NCI-H2107 treated with DMSO at 0.1 percent for 48 hours (cell line): ENCODE measurements around the gene CABP4.

ENCODE experiments used
- DNase-seq: peaks from one replicate; lab custom pipeline; 2025; ENCODE audit not compliant: unreplicated experiment; lab: John Stamatoyannopoulos, UW

CABP4 gene

DNA sequence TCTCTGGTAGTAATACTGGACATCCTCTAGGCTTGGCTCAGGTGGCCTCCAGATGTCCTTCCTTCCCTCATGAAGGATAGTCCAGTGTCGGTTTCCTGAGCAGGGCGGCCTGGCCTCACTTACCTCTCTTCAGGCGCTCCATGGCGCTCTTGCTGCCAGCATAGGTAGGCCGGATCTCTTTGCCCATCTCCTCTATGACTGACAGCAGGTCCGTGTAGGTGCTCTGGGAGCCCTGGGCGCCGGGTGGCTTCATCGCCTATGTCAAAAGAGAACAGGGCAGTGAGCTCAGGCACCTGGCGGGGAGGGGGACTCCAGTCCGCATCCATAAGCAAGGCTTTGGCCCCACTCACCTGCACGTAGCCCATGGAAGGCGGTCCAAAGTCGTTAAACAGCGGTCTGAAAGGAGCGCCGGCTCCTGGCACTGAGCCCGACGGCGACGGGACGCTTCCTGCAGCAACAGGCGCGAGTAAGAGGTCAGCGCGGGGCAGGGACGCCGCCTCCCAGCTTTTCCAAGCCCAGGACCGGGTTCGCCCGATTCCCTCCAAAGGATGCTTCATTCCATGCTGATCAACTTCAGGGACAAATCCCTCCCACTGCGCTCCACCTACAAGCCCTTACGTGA lies 52.2 kb downstream of the CABP4 start:
- no peak for DNase-seq

GRCh38 chr11:67507864-67508485 lies 52.8 kb downstream of the CABP4 start, which contains the start of gene CDK2AP2:
TSS of gene CDK2AP2 (minus strand) at chr11:67508162. CDS start at chr11:67508082, 80 bp downstream.
- peak; percentile 90 for DNase-seq

- peak; percentile 89 for DNase-seq
These were observed 53.5 kb downstream of the CABP4 start for GRCh38 chr11:67508486-67509121.

- DNase-seq, result no peak
These were observed 54.8 kb downstream of the CABP4 start for GRCh38 chr11:67510023-67510345.
